ENCODE results near the gene ZFP36L2. TPM values are rescaled to one million over a fixed set of nuclear protein-coding genes. Genes with fewer than 3 reads are reported as not detected.

Gene ZFP36L2
- polyA plus RNA-seq, 2 of the 4 experiments (the other 2 are of a cell fraction), result 10.5 to 17.3 TPM

DNA sequence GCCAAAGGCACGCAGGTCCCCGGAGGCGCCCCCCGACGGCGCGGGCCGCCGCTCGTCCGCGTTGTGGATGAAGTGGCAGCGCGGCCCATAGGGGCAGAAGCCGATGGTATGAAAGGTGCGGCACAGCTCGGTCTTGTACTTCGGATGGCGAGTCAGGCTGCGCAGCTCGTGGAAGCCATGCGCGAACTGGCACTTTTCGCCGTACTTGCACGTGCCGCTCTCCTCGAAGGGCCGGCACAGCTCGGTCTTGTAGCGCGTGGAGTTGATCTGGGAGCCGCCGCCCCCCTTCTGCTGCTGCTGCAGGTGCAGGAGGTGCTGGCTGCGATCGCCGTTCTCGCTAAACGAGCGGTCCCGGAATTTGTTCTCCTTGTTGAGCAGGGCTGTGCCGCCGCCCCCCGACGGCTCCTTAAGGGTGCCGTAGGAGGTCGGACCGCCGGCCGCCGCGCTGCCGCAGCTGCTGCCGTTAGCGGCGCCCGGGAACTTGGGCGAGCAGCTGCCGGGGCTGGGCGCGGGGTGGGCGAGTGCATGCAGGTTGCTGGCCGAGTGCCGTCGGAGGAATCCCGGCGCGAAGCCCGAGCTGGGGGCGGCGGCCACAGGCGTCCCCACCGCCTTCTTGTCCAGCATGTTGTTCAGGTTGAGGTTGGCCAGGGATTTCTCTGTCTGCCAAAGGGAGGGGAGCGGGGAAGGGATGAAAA, 1.2 kb downstream of the ZFP36L2 start:
- Histone ChIP-seq H3K4me1 (peaks cover 53% of the 10 kb centered on the region), H3K9me3 (no peaks in the 10 kb centered on the region), H3K27ac (peak overlapping the region; percentile 89 to 98), H3K4me2 (peak overlapping the region; percentile 96), H3K4me3 (peak overlapping the region; percentile 86)
- peak in 1 of 2 experiments; percentile 76 for DNase-seq (ENCODE audit: low read depth in 1 of 2, low spot score in 1 of 2)
- TF ChIP-seq JUNB (IDR thresholded peaks at IDR 0.05) (no peak), MAFK (IDR thresholded peaks at IDR 0.05; ENCODE audit: partially characterized antibody) (no peak), EP300 (IDR thresholded peaks at IDR 0.05) (no peak), CHD2 (IDR thresholded peaks at IDR 0.05; ENCODE audit: low read length, partially characterized antibody) (no peak), POLR2AphosphoS2 (conservative IDR thresholded peaks at IDR 0.05; ENCODE audit: low read length) (peak; percentile 69; the same call in 1 of the 2 replicates), PHF8 (IDR thresholded peaks at IDR 0.05; ENCODE audit: borderline replicate concordance, low read depth) (no peak), KDM1A (IDR thresholded peaks at IDR 0.05; ENCODE audit: low read depth) (0 out of 2 replicates have a peak, but pooled peaks have one; percentile 55), HOXA7 (CRISPR knock-in tag; IDR thresholded peaks at IDR 0.05) (no peak), RAD21 (conservative IDR thresholded peaks at IDR 0.05 in 1 of 2, IDR thresholded peaks at IDR 0.05 in 1 of 2) (no peak), RCOR1 (IDR thresholded peaks at IDR 0.05; ENCODE audit: low read depth, low read length) (no peak), CHD4 (IDR thresholded peaks at IDR 0.05; ENCODE audit: borderline replicate concordance) (no peak), BHLHE40 (IDR thresholded peaks at IDR 0.05; ENCODE audit: low read depth, low read length) (no peak), SMC3 (IDR thresholded peaks at IDR 0.05) (0 out of 3 replicates have a peak, but pooled peaks have one; percentile 8), NFE2L2 (conservative IDR thresholded peaks at IDR 0.05; ENCODE audit: low read length) (no peak), HDAC2 (IDR thresholded peaks at IDR 0.05) (no peak), ZFP36 (IDR thresholded peaks at IDR 0.05; ENCODE audit: borderline replicate concordance, partially characterized antibody) (no peak), ZC3H11A (IDR thresholded peaks at IDR 0.05) (no peak), KDM5A (IDR thresholded peaks at IDR 0.05) (no peak), MAZ (IDR thresholded peaks at IDR 0.05; ENCODE audit: borderline replicate concordance, low read depth, low read length) (no peak), RFX5 (IDR thresholded peaks at IDR 0.05) (no peak), CBX2 (IDR thresholded peaks at IDR 0.05; ENCODE audit: borderline replicate concordance, low read depth) (no peak), ZSCAN20 (CRISPR knock-in tag; IDR thresholded peaks at IDR 0.05) (no peak)
- TF ChIP-seq, protein P1, sequence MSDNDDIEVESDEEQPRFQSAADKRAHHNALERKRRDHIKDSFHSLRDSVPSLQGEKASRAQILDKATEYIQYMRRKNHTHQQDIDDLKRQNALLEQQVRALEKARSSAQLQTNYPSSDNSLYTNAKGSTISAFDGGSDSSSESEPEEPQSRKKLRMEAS (IDR thresholded peaks at IDR 0.05), result peak; percentile 37; the same call in 1 of the 2 replicates
- TF ChIP-seq, protein P2, sequence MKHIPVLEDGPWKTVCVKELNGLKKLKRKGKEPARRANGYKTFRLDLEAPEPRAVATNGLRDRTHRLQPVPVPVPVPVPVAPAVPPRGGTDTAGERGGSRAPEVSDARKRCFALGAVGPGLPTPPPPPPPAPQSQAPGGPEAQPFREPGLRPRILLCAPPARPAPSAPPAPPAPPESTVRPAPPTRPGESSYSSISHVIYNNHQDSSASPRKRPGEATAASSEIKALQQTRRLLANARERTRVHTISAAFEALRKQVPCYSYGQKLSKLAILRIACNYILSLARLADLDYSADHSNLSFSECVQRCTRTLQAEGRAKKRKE (CRISPR knock-in tag; IDR thresholded peaks at IDR 0.05; ENCODE audit: low read depth), result no peak
- TF ChIP-seq, protein P3, sequence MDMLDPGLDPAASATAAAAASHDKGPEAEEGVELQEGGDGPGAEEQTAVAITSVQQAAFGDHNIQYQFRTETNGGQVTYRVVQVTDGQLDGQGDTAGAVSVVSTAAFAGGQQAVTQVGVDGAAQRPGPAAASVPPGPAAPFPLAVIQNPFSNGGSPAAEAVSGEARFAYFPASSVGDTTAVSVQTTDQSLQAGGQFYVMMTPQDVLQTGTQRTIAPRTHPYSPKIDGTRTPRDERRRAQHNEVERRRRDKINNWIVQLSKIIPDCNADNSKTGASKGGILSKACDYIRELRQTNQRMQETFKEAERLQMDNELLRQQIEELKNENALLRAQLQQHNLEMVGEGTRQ (IDR thresholded peaks at IDR 0.05), result no peak
- TF ChIP-seq, protein P4, sequence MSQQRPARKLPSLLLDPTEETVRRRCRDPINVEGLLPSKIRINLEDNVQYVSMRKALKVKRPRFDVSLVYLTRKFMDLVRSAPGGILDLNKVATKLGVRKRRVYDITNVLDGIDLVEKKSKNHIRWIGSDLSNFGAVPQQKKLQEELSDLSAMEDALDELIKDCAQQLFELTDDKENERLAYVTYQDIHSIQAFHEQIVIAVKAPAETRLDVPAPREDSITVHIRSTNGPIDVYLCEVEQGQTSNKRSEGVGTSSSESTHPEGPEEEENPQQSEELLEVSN (IDR thresholded peaks at IDR 0.05; ENCODE audit: borderline replicate concordance, low read depth), result 0 out of 2 replicates have a peak, but pooled peaks have one; percentile 6
- ATAC-seq, result peak in 1 of 2 experiments; percentile 1; a peak in 2 of 6 replicates
- no peak for FAIRE-seq
- 45% methylated on average over 59 of the region's 74 CpGs for WGBS (ENCODE audit: missing lambda C conversion rate)
- CTCF ChIA-PET, result interaction anchor here (0.7 to 11.1 kb wide), 35 partner anchors 10 to 397 kb away, joined by 3 to 163 read pairs (median 4); no protein-coding TSS in a partner anchor
- POLR2A ChIA-PET, result no interaction called here

All from A549 (cell line).